Measurements from ENCODE around the gene GLB1L3.

The GLB1L3 gene

GRCh38 chr11:134365011-134365925 lies 89.1 kb downstream of the GLB1L3 start:
- DNase-seq, result no peak

GRCh38 chr11:134366254-134366653 lies 90.1 kb downstream of the GLB1L3 start:
- no peak for DNase-seq

DNA sequence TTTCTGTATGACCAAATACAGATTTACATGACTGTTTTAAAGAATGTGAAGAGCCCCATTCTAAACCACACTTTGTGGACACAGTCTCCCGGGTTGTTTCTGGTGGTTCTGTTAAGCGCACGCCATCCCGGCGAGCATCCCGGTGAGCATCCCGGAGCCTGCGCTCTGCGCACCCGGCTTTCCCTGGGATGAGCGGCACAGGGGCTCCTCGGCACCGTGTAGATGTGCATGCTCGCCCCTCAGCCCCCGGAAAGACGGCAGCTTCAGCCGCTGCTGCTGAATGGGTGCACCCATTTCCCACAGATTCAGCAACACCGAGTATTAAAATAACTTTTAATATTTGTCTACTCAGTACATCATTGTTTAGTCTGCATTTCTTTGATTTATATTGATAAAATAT lies 91.6 kb downstream of the GLB1L3 start:
- DNase-seq, result no peak
